H1 (cell line): ENCODE measurements around the gene ASTN2. TPM values are rescaled to one million over a fixed set of nuclear protein-coding genes. Genes with fewer than 3 reads are reported as not detected.

Experiments
- CTCF ChIA-PET: fragments of 300-600 bp; sonication (Branson Sonifier 250); formaldehyde crosslinking; loops from one replicate; lab custom pipeline; 2021; ENCODE audit not compliant: partially characterized antibody; lab: Charles Lee
- POLR2A ChIA-PET: fragments of 300-600 bp; sonication (Branson Sonifier 250); formaldehyde crosslinking; loops from one replicate; lab custom pipeline; 2021; ENCODE audit warnings: inconsistent platforms; ENCODE audit not compliant: partially characterized antibody; lab: Charles Lee
- DNase-seq, 2 experiments: peaks; one replicate each; pipeline versions ENCODE4 v3.0.0 to v3.0.0-alpha.2; 2010 to 2022; ENCODE audit warnings: low spot score in 2 of 2, low read depth in 1 of 2, mixed read lengths in 1 of 2
- FAIRE-seq: peaks from 2 replicates; lab custom pipeline; 2011; peaks lifted over from hg19 to GRCh38; lab: Jason Lieb, UNC
- H2AFZ ChIP-seq: 2 replicates; pipeline ENCODE4 v1.8.1; 2012; ENCODE audit warnings: low read length, inconsistent platforms
- H2AK5ac ChIP-seq: 2 replicates; pipeline ENCODE4 v1.6.1; 2013; ENCODE audit warnings: low read depth, low read length
- H2BK120ac ChIP-seq: replicated peaks from 2 replicates; pipeline ENCODE3; 2013; ENCODE audit warnings: low read depth, low read length, inconsistent platforms
- H2BK12ac ChIP-seq: 2 replicates; pipeline ENCODE4 v1.6.1; 2013; ENCODE audit warnings: low read depth, low read length
- H2BK15ac ChIP-seq: 2 replicates; pipeline ENCODE4 v1.6.1; 2013; ENCODE audit warnings: low read length
- H2BK20ac ChIP-seq: 2 replicates; pipeline ENCODE4 v1.6.1; 2013; ENCODE audit warnings: low read length
- H2BK5ac ChIP-seq: 2 replicates; pipeline ENCODE4 v1.6.1; 2013; ENCODE audit warnings: low read depth, low read length
- H3K14ac ChIP-seq: 2 replicates; pipeline ENCODE4 v1.6.1; 2013; ENCODE audit warnings: inconsistent platforms; ENCODE audit not compliant: insufficient read length
- H3K18ac ChIP-seq: 2 replicates; pipeline ENCODE4 v1.6.1; 2013; ENCODE audit warnings: low read length; ENCODE audit errors: extremely low read depth
- H3K23ac ChIP-seq: 2 replicates; pipeline ENCODE4 v1.6.1; 2013; ENCODE audit warnings: inconsistent platforms; ENCODE audit not compliant: insufficient read length
- H3K23me2 ChIP-seq: 2 replicates; pipeline ENCODE4 v1.6.1; 2013; ENCODE audit warnings: low read depth, low read length
- H3K27ac ChIP-seq: 2 replicates; pipeline ENCODE4 v1.6.1; 2011; ENCODE audit warnings: low read depth, low read length, inconsistent platforms
- H3K27me3 ChIP-seq, 4 experiments: replicated peaks in 1 of 4; 1 replicate in 1 of 4; 2 replicates in 3 of 4; pipeline versions ENCODE4 v1.6.1 to v1.8.1; 2011 to 2013; ENCODE audit warnings: low read length in 3 of 4, mild to moderate bottlenecking in 3 of 4, inconsistent platforms in 2 of 4, mixed read lengths in 2 of 4, moderate library complexity in 1 of 4; ENCODE audit not compliant: control insufficient read depth in 3 of 4, insufficient read depth in 3 of 4; ENCODE audit errors: extremely low read depth in 1 of 4
- H3K36me3 ChIP-seq, 4 experiments: 2 replicates each; pipeline versions ENCODE4 v1.6.1 to v1.8.1; 2011 to 2013; ENCODE audit warnings: mild to moderate bottlenecking in 4 of 4, low read length in 3 of 4, moderate library complexity in 2 of 4, control low read depth in 1 of 4, inconsistent platforms in 1 of 4; ENCODE audit not compliant: insufficient read depth in 4 of 4, control insufficient read depth in 2 of 4
- H3K4ac ChIP-seq: replicated peaks from 2 replicates; pipeline ENCODE3; 2013; ENCODE audit warnings: low read length, low read depth, mixed read lengths, inconsistent platforms; ENCODE audit not compliant: insufficient read length
- H3K4me1 ChIP-seq, 4 experiments: replicated peaks in 1 of 4; 1 replicate in 1 of 4; 2 replicates in 3 of 4; pipeline versions ENCODE4 v1.6.1 to v1.8.1; 2011 to 2013; ENCODE audit warnings: low read length in 3 of 4, inconsistent platforms in 2 of 4, mixed read lengths in 1 of 4; ENCODE audit not compliant: insufficient read depth in 4 of 4, control insufficient read depth in 3 of 4
- H3K4me2 ChIP-seq, 2 experiments: 2 replicates each; pipeline versions ENCODE4 v1.6.1 to v1.8.1; 2011 to 2013; ENCODE audit warnings: low read depth in 2 of 2, low read length in 2 of 2, control low read depth in 1 of 2, inconsistent platforms in 1 of 2, mild to moderate bottlenecking in 1 of 2; ENCODE audit not compliant: insufficient read depth in 1 of 2
- H3K4me3 ChIP-seq, 4 experiments: fragments of 200-600, 300-600 bp in 1 of 4; sonication (generic), shearing (Covaris generic), sonication (Bioruptor Twin) in 1 of 4; 2 replicates each; pipeline versions ENCODE4 v1.5.1 to v1.8.1; 2011 to 2016; ENCODE audit warnings: low read length in 4 of 4, low read depth in 3 of 4, control low read depth in 2 of 4, inconsistent platforms in 2 of 4, mild to moderate bottlenecking in 2 of 4, mixed read lengths in 1 of 4, moderate library complexity in 1 of 4; ENCODE audit not compliant: insufficient read depth in 2 of 4; ENCODE audit errors: extremely low read depth in 1 of 4
- H3K56ac ChIP-seq: replicated peaks from 2 replicates; pipeline ENCODE3; 2013; ENCODE audit warnings: low read depth, mild to moderate bottlenecking, mixed read lengths, low read length, inconsistent platforms; ENCODE audit not compliant: insufficient read length
- H3K79me1 ChIP-seq: 2 replicates; pipeline ENCODE4 v1.6.1; 2013; ENCODE audit warnings: low read depth, low read length, control low read depth
- H3K79me2 ChIP-seq, 2 experiments: 2 replicates each; pipeline versions ENCODE4 v1.6.1 to v1.8.1; 2012 to 2013; ENCODE audit warnings: low read length in 2 of 2, mild to moderate bottlenecking in 2 of 2, inconsistent platforms in 1 of 2; ENCODE audit not compliant: insufficient read depth in 2 of 2, control insufficient read depth in 1 of 2
- H3K9ac ChIP-seq, 4 experiments: replicated peaks in 1 of 4; 1 replicate in 1 of 4; 2 replicates in 3 of 4; pipeline versions ENCODE4 v1.6.1 to v1.8.1; 2011 to 2013; ENCODE audit warnings: low read depth in 3 of 4, low read length in 3 of 4, control low read depth in 2 of 4, mild to moderate bottlenecking in 2 of 4, moderate library complexity in 2 of 4, inconsistent platforms in 1 of 4; ENCODE audit errors: extremely low read depth in 1 of 4
- H3K9me3 ChIP-seq, 2 experiments: 2 replicates each; pipeline versions ENCODE4 v1.6.1 to v1.8.1; 2012 to 2013; ENCODE audit warnings: mild to moderate bottlenecking in 2 of 2, moderate library complexity in 2 of 2, control low read depth in 1 of 2, inconsistent platforms in 1 of 2, low read depth in 1 of 2, low read length in 1 of 2, mixed read lengths in 1 of 2; ENCODE audit not compliant: insufficient read depth in 2 of 2
- H4K20me1 ChIP-seq, 2 experiments: replicated peaks in 1 of 2; 2 replicates each; pipeline versions ENCODE3 to v1.8.1; 2011 to 2013; ENCODE audit warnings: inconsistent platforms in 2 of 2, low read length in 2 of 2, mild to moderate bottlenecking in 1 of 2; ENCODE audit not compliant: insufficient read depth in 2 of 2, control insufficient read depth in 1 of 2
- H4K5ac ChIP-seq: 2 replicates; pipeline ENCODE4 v1.6.1; 2013; ENCODE audit warnings: low read length, low read depth, mixed read lengths, inconsistent platforms; ENCODE audit not compliant: insufficient read length
- H4K8ac ChIP-seq: 2 replicates; pipeline ENCODE4 v1.8.0; 2013; ENCODE audit warnings: mild to moderate bottlenecking, moderate library complexity, low read length, inconsistent platforms; ENCODE audit not compliant: insufficient read depth; ENCODE audit errors: extremely low read depth
- H4K91ac ChIP-seq: replicated peaks from 2 replicates; pipeline ENCODE3; 2013; ENCODE audit warnings: low read length, mixed read lengths, inconsistent platforms; ENCODE audit not compliant: insufficient read length
- CTCF ChIP-seq, 3 experiments: IDR thresholded peaks; 1 replicate in 2 of 3; 2 replicates in 1 of 3; pipeline versions ENCODE4 v1.5.1 to v1.6.1; 2011; ENCODE audit warnings: low read length in 3 of 3, mild to moderate bottlenecking in 3 of 3, inconsistent platforms in 2 of 3, low read depth in 1 of 3, moderate library complexity in 1 of 3; ENCODE audit not compliant: insufficient read depth in 1 of 3; ENCODE audit errors: control extremely low read depth in 1 of 3
- SRF ChIP-seq: IDR thresholded peaks from 2 replicates; pipeline ENCODE4 v1.6.1; 2011; ENCODE audit warnings: mild to moderate bottlenecking, low read depth, low read length, moderate library complexity
- WGBS, 2 experiments: shearing (Covaris generic) in 1 of 2; methylation state at CpG; one replicate each; pipeline versions ENCODE4 v1.1.6 to v1.1.7; 2013 to 2015; ENCODE audit warnings: low lambda C conversion rate in 2 of 2, mixed read lengths in 2 of 2, inconsistent platforms in 1 of 2, low coverage in 1 of 2, missing lambda C conversion rate in 1 of 2; ENCODE audit not compliant: insufficient replicate concordance in 2 of 2, insufficient coverage in 1 of 2, insufficient read length in 1 of 2; ENCODE audit errors: extremely low coverage in 1 of 2, missing lambda C conversion rate in 1 of 2; 5-methylcytosine and 5-hydroxymethylcytosine counted together
- polyA plus RNA-seq, 7 experiments: library from polyadenylated mRNA; depleted of rRNA in 3 of 7; stranded (reverse) in 5 of 7; unstranded in 2 of 7; fragments of >200 nt in 5 of 7; fragments of 200-250 nt in 2 of 7; gene quantifications; 1 replicate in 5 of 7; 2 replicates in 1 of 7; 4 replicates in 1 of 7; pipeline versions ENCODE4 v1.2.1 to v1.2.3, GENCODE V29; 2011 to 2013; ENCODE audit warnings: missing spikeins in 2 of 7, mixed read lengths in 2 of 7
- total RNA-seq: library from RNA; stranded (reverse); fragmentation: NEBNext Ultra II Directional; extraction: Animal tissue kit (Norgen Biotek cat#: 25700); gene quantifications from 2 replicates; pipeline ENCODE4 v1.2.1, GENCODE V29; 2021

Gene ASTN2
- total and polyA plus RNA-seq, 2 of the 8 experiments (the other 6 are each of a cell fraction or from before 2014, with no cell fraction given): 8.2 to 13.7 TPM

- no peaks in the 10 kb centered on the region for H3K9me3 ChIP-seq
- H3K4me1 ChIP-seq: peaks cover 0 to 5% (median 0%) of the 10 kb centered on the region in 4 experiments; a peak in 1 of 7 replicates
- H2BK20ac ChIP-seq: no peak overlapping the region
- CTCF ChIA-PET: interaction anchor here (1.0 to 2.0 kb wide), 5 partner anchors 13 to 127 kb away, joined by 3 to 9 read pairs (median 4); no protein-coding TSS in a partner anchor
- H3K79me1 ChIP-seq: no peaks in the 10 kb centered on the region
- no peak overlapping the region for H4K8ac ChIP-seq
- no peak overlapping the region for H2BK12ac ChIP-seq
- H2BK120ac ChIP-seq: no peak overlapping the region
- H3K23ac ChIP-seq: no peak overlapping the region
- no peak overlapping the region for H2AFZ ChIP-seq
- H3K4ac ChIP-seq: no peak overlapping the region
- no peak for DNase-seq
- POLR2A ChIA-PET: no interaction called here
- H3K27me3 ChIP-seq: no peaks in the 10 kb centered on the region
- no peaks in the 10 kb centered on the region for H3K79me2 ChIP-seq
- no peak overlapping the region for H3K56ac ChIP-seq
- no peak overlapping the region for H2BK5ac ChIP-seq
- no peak overlapping the region for H3K27ac ChIP-seq
- no peaks in the 10 kb centered on the region for H3K36me3 ChIP-seq
- no peak for FAIRE-seq
- no peaks in the 10 kb centered on the region; the same call in 1 of the 2 replicates for H3K23me2 ChIP-seq
- no peak overlapping the region for H4K5ac ChIP-seq
- no peak overlapping the region for H4K91ac ChIP-seq
- H2BK15ac ChIP-seq: no peak overlapping the region
- H3K18ac ChIP-seq: no peak overlapping the region
- WGBS, 2 experiments: 90% methylated on average over 3 of the region's 3 CpGs; no CpG with 5 or more reads in 1 of the 2 experiments
- H3K4me3 ChIP-seq: no peak overlapping the region
- H3K4me2 ChIP-seq: no peak overlapping the region
- no peak overlapping the region for H3K9ac ChIP-seq
- no peak overlapping the region for H3K14ac ChIP-seq
- H2AK5ac ChIP-seq: no peak overlapping the region
- H4K20me1 ChIP-seq: no peaks in the 10 kb centered on the region
- TF ChIP-seq CTCF (IDR thresholded peaks at IDR 0.05; ENCODE audit: control extremely low read depth in 1 of 3, insufficient read depth in 1 of 3, low read depth in 1 of 3, low read length in 3 of 3): no peak
- TF ChIP-seq SRF: no peak
These were observed 523.4 kb downstream of the ASTN2 start for GRCh38 chr9:116891424-116891823.
